Measurements from ENCODE around the gene LIN9.
"Not testable (repeated sequence)": the region's sequence is repeated elsewhere in the genome, so short reads cannot be mapped to it uniquely, and the experiment has no call there.

Gene LIN9

DNA sequence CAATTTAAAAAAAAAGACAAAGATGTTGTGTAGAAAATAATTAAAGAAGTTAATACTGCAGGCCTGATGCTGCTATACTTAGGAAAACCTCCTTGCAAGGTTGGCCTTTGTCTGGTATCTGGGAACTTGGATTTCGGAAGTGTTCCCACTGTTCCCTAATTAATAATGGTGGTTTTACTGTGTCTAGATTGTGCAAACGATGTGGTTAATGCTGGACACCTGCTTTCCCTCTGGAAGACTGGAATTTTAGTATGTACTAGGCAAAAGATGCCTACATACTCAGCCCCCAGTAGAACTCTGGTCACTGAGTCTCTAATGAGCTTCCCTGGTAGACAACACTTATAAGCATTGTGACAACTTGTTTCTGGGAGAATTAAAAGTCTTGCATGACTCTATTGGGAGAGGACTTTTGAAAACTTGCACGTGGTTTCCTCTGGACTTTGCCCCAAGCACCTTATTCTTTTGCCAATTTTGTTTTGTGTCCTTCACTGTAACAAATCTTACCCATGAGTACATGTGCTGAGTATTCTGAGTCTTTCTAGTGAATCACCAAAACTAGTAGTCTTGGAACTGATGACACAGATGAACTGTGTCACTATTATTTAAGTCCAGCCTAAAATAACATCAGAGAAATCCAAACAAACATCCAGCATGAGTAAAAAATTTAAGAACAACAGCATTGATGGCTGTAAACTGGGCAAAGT, 40.4 kb downstream of the LIN9 start:
- H3K9me3 Mint-ChIP-seq, result no peaks in the 10 kb centered on the region
- peaks cover 28% of the 10 kb centered on the region for H3K36me3 Mint-ChIP-seq (ENCODE audit: low read depth)
- peaks cover 25% of the 10 kb centered on the region for H3K4me1 Mint-ChIP-seq
- TF ChIP-seq, protein P1, sequence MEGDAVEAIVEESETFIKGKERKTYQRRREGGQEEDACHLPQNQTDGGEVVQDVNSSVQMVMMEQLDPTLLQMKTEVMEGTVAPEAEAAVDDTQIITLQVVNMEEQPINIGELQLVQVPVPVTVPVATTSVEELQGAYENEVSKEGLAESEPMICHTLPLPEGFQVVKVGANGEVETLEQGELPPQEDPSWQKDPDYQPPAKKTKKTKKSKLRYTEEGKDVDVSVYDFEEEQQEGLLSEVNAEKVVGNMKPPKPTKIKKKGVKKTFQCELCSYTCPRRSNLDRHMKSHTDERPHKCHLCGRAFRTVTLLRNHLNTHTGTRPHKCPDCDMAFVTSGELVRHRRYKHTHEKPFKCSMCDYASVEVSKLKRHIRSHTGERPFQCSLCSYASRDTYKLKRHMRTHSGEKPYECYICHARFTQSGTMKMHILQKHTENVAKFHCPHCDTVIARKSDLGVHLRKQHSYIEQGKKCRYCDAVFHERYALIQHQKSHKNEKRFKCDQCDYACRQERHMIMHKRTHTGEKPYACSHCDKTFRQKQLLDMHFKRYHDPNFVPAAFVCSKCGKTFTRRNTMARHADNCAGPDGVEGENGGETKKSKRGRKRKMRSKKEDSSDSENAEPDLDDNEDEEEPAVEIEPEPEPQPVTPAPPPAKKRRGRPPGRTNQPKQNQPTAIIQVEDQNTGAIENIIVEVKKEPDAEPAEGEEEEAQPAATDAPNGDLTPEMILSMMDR (IDR thresholded peaks at IDR 0.05; ENCODE audit: unreplicated experiment in 3 of 3), result no peak
- H3K27me3 Mint-ChIP-seq (ENCODE audit: low read depth), result no peaks in the 10 kb centered on the region
- no peak overlapping the region for H3K4me3 Mint-ChIP-seq
- H3K27ac Mint-ChIP-seq, result peak overlapping the region in 2 of 3 experiments; percentile 44 to 47

DNA sequence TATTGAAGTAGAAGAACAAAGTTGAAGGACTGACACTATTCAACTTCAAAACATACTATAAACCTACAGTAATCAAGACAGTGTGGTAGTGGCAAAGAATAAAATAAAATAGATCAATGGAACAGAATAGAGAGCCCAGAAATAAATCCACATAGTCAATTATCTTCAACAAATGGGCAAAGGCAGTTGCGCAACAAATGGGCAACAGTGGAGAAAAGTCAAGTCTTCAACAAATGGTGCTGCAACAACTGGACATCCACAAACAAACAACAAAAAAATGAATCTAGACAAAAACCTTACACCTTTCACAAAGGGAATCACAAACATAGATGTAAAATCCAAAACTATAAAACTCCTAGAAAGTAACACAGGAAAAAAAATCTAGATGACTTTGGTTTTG, 47.1 kb downstream of the LIN9 start:
- TF ChIP-seq, protein P1 (IDR thresholded peaks at IDR 0.05; ENCODE audit: unreplicated experiment in 3 of 3), result no peak
- no peak overlapping the region for H3K27ac Mint-ChIP-seq
- H3K27me3 Mint-ChIP-seq (ENCODE audit: low read depth), result no peaks in the 10 kb centered on the region
- peaks cover 27% of the 10 kb centered on the region for H3K9me3 Mint-ChIP-seq
- no peaks in the 10 kb centered on the region for H3K4me1 Mint-ChIP-seq
- H3K36me3 Mint-ChIP-seq (ENCODE audit: low read depth), result peaks cover 72% of the 10 kb centered on the region
- no peak overlapping the region for H3K4me3 Mint-ChIP-seq

DNA sequence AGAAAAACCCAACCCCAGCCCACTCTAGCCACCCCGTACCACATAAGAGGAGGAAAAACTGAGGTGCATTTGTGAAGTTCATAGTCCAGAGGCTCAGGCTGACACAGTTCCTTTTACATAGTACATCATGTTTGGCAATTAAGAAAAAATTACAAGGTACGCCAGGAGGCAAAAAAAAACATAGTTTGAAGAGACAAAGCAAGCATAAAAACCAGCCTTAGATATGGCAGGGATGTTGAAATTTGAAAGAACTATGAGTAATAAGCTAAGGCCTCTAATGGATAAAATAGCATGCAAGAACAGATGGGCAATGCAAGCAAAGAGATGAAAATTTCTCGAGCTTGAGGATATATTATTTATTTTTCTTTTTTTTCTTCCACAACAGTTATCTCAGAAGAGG, 53.6 kb downstream of the LIN9 start:
- Mint-ChIP-seq H3K36me3 (ENCODE audit: low read depth) (peaks cover 45% of the 10 kb centered on the region), H3K27me3 (ENCODE audit: low read depth) (no peaks in the 10 kb centered on the region), H3K4me3 (no peak overlapping the region), H3K4me1 (no peaks in the 10 kb centered on the region), H3K27ac (no peak overlapping the region), H3K9me3 (peaks cover 14% of the 10 kb centered on the region)
- TF ChIP-seq, protein P1 (IDR thresholded peaks at IDR 0.05; ENCODE audit: unreplicated experiment in 3 of 3), result no peak

DNA sequence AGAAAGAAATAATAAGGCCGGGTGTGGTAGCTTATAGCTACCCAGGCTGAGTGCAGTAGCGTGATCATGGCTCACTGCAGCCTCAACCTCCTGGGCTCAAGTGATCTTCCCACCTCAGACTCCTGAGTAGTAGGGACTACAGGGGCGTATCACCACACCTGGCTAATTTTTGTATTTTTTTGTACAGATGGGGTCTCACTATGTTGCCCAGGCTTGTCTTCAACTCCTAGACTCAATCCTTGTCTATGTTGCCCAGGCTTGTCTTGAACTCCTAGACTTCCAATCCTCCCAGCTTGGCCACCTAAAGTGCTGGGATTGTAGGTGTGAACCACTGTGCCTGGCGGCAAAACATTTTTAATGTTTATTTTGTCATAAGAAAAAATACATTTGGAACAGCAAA, 55.0 kb downstream of the LIN9 start:
- H3K27me3 Mint-ChIP-seq (ENCODE audit: low read depth), result no peaks in the 10 kb centered on the region
- no peaks in the 10 kb centered on the region for H3K4me1 Mint-ChIP-seq
- peaks cover 39% of the 10 kb centered on the region for H3K36me3 Mint-ChIP-seq (ENCODE audit: low read depth)
- H3K9me3 Mint-ChIP-seq, result peaks cover 3% of the 10 kb centered on the region
- no peak overlapping the region for H3K4me3 Mint-ChIP-seq
- TF ChIP-seq, protein P1 (IDR thresholded peaks at IDR 0.05; ENCODE audit: unreplicated experiment in 3 of 3), result no peak
- no peak overlapping the region for H3K27ac Mint-ChIP-seq

DNA sequence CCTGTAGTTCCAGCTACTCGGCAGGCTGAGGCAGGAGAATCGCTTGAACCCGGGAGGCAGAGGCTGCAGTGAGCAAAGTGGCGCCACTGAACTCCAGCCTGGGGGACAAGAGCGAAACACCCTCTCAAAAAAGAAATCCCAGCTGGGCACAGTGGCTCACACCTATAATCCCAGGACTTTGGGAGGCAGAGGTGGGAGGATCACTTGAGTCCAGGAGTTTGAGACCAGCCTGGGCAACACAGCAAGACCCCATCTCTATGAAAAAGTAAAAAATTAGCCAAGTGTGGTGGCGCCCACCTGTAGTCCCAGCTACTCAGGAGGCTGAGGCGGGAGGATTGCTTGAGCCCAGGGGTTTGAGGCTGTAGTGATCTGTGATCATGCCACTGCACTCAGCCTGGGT, 56.1 kb downstream of the LIN9 start:
- H3K27me3 Mint-ChIP-seq (ENCODE audit: low read depth); H3K9me3 Mint-ChIP-seq; H3K4me3 Mint-ChIP-seq; H3K27ac Mint-ChIP-seq; H3K4me1 Mint-ChIP-seq: not testable (repeated sequence)
- H3K36me3 Mint-ChIP-seq (ENCODE audit: low read depth), result peaks cover 41% of the 10 kb centered on the region

DNA sequence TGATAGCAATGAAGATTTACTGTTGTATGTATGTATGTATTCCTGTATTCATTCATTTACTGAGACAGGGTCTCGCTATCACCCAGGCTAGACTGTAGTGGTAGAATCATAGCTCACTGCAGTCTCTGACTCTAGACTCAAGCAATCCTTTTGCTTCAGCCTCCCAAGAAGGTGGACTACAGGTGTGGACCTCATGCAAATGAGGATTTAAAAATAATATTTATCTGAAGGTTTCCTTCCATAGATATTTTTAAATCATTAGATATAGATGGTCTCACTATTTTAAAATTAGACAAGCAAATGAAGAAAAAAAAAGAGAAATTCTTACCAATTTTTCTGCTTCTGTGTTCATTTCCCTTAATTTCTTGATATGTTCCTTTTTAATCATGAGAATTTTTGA, 58.5 kb downstream of the LIN9 start:
- no peaks in the 10 kb centered on the region for H3K9me3 Mint-ChIP-seq
- H3K4me1 Mint-ChIP-seq, result no peaks in the 10 kb centered on the region
- no peak overlapping the region for H3K27ac Mint-ChIP-seq

More for the DNA sequence above, 58.5 kb downstream of the LIN9 start:
- Mint-ChIP-seq H3K4me3 (no peak overlapping the region), H3K27me3 (ENCODE audit: low read depth) (no peaks in the 10 kb centered on the region), H3K36me3 (ENCODE audit: low read depth) (peaks cover 39% of the 10 kb centered on the region)
- TF ChIP-seq, protein P1 (IDR thresholded peaks at IDR 0.05; ENCODE audit: unreplicated experiment in 3 of 3), result no peak

All from nephron (organoid).